Measurements from ENCODE around the gene RBPJL.

Gene RBPJL, protein sequence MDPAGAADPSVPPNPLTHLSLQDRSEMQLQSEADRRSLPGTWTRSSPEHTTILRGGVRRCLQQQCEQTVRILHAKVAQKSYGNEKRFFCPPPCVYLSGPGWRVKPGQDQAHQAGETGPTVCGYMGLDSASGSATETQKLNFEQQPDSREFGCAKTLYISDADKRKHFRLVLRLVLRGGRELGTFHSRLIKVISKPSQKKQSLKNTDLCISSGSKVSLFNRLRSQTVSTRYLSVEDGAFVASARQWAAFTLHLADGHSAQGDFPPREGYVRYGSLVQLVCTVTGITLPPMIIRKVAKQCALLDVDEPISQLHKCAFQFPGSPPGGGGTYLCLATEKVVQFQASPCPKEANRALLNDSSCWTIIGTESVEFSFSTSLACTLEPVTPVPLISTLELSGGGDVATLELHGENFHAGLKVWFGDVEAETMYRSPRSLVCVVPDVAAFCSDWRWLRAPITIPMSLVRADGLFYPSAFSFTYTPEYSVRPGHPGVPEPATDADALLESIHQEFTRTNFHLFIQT

DNA sequence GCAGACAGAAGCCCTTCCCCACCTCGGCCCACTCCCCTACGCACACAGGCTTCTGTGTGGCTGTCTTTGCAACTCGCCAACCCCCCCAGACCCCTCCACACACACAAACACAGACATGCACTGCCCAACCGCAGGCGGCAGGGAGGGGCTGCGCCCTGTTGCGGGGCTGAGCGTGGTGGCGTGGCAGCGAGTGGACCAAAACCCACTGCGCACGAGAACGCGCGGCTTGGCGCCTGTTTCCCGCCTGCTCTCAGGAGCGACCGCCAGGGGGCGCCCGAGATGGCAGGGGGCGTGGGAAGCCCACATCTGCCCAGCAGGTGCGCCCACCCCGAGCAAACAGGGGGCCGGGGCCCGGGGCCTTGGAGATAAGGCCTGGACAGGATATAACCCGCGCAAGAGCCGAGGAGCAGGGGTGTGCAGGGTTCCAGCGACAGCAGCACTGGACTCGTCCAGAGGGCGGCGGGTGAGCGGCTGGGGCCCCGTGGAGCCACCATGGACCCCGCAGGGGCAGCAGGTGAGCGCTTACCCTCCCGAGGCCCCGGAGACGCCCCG is at the start of gene RBPJL:
Gene RBPJL, plus strand, starts transcription at position 410 of the 552 bp plus-strand sequence. Its CDS starts 83 bp downstream, at position 493.
- peak; percentile 54 for DNase-seq

DNA sequence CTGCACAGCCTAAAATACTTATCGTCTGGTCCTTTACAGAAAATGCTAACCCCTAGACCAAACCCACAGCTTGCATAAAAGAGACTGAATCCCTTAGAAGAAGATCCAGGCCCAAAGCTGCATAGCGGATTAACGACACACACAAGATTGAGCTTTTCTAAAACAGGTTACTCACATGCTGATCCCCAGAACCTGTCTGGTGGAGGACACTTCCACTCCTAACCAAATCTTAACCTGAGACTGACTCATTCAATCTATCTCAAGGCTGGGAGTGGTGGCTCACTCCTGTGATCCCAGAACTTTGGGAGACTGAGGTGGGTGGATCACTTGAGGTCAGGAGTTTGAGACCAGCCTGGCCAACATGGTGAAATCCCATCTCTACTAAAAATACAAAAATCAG is 49.5 kb upstream of the RBPJL start:
- DNase-seq, result no peak

DNA sequence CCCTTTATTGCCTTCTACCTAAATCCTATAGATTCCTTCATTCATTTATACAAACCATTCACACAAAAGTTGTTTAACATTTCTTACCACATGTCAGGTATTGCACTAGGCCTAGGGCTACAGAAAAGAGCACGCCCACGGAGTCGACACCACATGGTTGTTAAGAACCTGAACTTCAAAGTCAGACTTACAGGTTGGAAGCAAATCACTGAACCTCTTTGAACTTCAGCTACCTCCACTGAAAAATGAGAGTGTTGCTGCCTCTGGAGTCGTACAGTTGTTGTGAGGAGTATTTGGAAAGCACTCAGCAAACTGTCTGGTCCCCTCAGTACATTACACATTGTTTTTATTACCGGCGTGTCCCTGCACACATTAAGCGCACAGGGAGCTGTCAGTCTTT is 48.9 kb upstream of the RBPJL start:
- no peak for DNase-seq

DNA sequence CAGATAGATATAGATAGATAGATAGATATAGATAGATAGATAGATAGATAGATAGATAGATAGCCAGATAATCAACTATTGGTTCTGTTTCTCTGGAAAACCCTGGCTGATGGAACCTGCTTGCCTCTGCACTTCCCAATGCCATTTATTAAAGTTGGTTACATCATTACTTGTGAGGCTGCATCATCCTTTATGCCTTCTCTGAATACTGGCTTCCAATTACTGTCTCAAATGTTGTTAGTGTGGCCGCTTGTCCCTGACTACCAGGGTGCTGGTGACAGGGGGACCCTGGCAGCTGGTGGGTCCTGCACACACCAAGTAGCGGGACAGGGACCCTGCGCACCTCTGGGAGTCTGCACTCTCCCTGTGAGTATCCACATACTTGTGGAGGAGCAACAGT is 48.4 kb upstream of the RBPJL start:
- DNase-seq, result no peak

DNA sequence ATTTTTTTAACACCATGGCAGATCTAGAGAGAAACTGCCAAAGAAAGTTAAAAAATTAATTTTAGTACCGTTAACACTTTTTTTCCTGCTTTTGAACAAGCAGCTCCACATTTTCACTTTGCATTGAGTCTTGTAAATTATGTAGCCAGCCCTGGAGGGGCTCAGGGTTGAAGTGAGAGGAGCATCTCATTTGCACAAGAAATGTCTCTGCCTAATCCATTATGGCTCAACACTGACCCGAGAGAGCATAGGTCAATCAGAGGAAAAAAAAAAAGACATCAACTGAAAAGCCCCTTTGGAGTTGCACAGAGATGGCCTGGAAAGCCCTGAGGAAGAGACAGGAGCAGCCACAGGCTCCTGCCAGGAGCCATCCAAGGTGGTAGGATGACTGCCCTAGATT is 48.0 kb upstream of the RBPJL start:
- DNase-seq, result no peak

DNA sequence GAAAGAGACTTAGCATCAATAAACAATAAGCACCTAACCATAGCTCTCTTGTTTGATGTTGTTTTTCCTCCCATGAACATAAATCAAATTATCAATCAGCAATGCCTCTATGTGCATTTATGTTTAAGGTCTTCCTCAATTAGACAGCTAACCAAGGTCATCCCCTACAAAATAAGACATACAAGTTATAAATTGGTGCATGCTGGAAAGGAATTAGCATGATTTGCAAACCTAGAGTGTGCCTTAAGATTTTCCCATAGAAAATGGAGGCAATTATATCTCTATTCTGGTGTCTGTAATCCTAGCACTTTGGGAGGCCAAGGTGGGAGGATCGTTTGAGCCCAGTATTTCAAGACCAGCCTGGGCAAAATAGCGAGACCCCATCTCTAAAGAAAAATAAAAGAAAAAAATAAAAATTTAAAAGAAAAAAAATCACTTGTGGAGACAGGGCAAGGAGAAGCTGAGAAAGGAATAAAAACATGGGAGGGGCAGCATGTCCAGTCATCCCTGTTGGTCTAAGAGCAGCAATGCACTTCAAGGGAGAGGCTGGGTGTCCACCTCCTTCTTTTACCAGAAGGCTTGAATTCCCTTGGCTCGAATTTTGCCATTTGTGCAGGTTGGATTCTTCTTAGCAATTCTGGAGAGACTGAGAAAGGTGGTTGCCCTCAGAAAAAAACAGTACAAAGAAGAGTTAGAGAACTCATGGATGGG is 42.9 kb upstream of the RBPJL start:
- no peak for DNase-seq

DNA sequence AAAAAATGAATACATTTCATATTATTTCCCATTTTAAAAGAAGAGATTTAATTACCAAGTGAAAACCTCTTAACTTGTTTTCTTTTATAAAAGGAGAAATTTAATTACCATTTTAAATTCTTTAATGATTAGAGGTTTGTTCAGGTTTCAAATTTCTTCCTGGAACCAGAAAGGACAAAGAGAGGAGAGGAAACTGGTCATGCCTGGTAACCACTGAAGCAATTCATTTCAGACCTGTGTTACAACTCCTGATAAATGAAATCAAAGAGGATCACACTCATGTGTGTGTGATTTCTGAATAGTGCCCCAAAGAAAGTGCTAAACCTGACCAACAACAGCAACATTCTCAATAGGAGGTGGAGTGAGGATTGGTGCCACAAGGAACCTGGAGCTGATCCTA is 39.7 kb upstream of the RBPJL start:
- no peak for DNase-seq

DNA sequence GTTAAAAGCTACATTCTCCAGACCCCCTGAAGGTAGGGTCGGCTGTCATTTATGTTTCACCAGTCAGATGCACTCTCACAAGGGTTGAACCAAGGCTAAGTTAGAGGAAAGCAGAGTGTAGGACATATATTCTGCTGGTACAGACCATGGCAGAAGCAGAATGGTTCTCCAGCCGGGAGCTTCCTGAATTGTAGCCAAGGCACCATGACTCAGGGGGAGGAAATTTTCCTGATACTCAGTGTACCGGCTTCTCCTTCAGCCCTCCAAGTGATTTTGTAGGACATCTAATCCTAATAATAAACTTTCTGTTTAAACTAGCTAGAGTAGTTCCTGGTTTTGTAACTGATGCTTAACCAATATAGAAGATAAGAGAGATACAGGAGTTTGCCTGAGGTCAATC is 38.1 kb upstream of the RBPJL start:
- DNase-seq, result no peak

DNA sequence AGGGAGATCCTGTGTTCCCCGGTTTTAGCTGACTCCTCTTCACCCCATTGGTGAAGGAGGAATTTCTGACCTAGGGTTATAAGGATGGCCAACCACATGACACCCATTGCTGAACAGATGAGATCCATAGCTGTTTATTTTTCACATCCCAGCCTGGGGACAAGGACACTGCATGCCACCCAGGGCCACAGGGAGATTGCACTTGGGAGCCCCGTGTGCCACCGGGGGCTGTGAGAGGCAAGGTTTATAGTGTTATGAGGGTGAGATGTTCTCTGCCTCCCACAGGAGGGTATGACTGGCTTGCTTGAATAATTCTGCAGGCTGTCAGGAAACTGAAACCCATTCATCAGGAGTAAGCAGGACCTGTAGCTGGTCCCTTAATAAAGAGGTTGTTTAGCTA is 37.6 kb upstream of the RBPJL start:
- no peak for DNase-seq

DNA sequence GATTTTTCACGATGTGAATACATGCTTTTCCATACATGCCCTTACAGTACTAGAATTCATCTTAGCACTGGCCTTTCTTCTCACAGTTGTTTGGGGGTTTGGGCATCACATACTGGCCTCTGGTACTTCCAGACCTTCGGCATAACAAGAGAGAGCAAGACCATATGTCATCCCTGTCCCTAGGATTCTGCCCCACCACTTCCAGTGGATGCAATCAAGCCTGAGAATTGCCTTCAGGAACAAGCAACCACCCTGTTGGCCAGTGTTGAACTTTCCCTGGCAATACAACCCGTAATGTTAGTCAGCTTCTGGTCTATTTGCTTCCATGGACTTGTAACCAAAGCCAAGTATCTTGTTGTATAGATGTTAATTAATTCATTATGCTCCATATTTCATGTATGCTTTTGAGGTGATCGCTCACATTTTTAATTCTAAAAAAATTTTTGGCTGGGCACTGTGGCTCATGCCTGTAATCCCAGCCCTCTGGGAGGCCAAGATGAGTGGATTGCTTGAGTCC is 36.8 kb upstream of the RBPJL start:
- DNase-seq, result no peak

DNA sequence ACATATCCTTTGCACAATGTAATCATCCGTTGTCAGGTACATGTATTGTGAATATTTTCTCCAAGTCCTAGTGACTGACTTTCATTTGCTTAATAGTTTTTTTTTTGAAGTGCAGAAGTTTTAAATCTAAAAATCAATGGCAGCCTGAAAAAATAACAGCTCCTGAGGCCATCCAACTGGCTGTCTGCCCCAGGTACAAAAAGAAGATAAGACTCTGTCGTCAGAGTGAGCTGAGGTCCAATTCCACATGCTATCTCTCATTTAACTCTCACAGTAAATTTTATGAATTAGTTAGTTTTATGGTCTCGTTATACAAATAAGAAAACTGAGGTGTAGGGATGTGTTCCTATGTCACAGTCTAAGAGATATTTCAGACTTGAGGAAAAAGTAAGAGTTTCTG is 31.3 kb upstream of the RBPJL start:
- no peak for DNase-seq

DNA sequence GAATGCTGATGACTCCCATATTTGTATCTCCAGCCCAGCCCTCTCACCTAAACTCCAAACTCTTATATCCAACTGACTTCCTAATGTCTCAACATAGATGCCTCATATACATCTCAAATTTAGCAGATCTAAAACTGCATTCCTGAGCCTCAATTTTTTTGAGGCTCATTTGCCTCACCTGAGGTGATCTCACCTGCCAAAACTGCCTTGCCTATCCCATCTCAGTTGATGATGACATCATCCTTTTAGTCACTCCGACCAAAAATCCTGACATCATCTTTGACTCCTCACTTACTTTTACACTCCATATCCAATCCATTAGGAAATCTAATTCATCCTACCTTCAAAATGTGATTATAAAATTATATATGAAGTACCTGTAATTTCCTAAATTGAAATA is 26.6 kb upstream of the RBPJL start:
- no peak for DNase-seq

DNA sequence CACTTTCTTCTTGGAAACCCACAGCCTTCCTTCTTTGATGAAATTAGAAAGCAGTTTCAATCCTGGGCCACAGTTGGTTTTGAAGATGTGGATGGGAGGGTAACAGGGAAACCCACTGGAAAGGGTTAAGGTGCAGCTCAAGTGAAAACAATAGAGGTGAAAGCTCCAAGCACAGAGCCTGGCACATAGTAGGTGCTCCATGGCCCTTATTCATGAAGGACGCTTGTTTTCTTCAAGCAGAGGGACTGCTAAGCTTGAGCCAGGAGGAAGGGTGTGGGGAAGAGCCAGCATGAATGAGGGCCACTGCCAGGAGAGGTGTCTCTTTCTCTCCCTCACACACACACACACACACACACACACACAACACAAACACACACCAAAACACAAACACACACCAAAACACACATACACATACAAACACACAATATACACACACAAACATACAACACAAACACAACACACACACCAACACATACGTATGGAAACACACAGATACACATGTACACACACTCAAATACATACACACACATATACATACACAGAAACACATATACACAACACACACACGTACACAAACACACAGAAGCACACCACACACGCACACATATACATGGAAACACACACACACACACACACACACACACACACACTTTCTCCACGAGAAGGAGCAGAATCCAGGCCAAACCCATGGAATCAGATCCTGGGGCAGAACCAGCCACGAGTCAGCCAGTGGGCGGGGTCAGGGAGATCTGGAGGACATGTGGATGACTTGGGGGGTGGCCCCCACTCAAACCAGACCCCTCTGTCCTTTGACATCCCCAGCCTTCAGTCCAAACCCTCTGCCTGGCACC is 23.7 kb upstream of the RBPJL start:
- DNase-seq, result no peak

DNA sequence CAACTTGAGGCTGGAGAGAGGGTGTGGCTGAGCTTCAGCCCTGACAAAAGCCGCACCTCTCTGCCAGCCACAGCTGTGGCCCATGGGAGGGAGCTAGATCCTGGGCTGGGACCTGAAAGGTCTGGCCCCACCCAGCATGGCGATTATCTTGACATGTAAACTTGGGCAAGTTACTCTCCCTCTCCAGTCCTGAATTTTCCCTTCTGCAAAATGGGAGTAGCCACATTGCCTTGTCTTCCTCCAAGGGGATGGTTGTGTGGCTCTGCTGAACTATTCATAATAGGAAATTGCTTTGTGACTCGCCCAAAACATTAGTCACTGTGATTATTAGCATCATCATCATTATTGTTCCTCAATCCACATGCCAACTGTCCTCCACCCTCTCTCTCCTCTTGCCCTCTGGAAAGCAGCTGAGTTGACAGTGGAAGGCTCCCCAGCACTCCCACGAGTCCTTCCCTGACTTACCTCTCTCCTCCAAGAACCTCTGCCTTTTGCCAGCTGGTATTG is 23.0 kb upstream of the RBPJL start:
- DNase-seq, result no peak

DNA sequence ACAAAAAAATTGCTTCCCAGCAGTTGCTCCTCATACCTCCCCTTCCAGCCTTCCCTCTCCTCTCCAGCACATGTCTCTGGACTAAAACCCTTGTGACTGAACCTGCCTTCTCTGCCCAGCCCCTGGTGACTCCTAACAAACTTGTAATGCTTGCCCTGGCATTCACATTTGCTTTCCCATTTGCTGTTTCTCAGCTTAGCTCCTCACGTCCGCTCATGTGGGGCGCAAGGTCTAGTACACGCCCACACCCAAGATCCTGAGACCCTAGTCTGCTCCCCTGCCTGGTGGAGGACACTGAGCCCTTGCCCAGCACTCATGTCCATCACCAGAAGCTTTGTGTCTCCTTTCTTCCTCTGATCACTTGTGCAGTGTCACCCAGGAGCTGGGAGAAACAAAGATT is 18.3 kb upstream of the RBPJL start:
- no peak for DNase-seq

DNA sequence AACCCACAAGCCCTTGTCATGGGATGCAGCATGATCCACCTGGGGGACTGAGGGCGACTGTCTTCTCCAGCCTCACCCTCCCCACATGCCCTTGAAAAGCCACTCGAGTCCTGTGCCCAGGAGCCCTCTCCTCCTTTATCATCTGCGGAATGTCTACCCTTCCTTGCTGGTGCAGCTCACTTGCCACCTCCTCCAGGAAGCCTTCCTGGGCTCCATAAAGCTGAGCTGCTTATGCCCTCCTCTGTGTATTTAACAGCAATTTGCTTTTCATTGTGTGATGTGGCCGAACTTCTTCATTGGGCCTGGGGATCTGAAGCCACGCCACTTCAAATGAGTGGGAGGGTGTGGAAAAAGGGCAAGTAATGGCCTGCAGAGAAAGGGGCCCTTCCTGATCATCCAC is 17.8 kb upstream of the RBPJL start:
- DNase-seq, result no peak

DNA sequence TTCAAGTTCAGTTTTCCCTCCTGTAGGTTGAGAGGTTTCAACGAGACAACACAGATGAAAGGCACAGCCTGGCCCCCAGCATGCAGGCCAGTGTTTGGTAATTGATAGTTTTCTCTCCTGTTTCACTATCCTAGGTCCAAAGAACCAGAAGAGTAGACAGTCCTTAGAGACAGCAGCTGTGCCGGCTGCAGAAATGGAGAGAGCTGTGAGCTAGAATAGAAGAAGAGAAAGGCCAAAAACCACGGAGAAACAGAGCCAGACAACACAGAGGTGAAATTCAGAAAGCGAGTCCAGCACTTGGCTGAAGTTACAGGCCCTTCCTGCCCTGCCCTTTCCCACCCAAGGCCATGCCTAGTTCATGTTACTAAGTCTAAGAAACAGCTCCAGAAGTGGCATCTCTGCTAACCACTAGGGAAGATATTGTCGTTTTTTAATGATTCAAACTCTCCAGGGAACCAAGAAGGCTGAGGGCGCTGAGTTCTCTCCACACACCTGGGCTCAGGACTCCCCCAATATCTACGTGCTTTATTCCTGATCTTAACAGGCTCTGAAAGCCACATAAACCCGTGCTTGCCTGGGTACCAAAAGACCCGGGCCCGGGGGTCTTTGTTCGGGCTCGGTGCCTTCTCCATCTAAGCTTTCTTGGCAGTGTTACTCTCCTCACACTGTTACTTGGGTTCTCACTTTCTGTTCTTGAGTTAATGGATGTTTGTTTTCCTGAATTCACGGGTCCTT is 16.5 kb upstream of the RBPJL start:
- DNase-seq, result no peak

DNA sequence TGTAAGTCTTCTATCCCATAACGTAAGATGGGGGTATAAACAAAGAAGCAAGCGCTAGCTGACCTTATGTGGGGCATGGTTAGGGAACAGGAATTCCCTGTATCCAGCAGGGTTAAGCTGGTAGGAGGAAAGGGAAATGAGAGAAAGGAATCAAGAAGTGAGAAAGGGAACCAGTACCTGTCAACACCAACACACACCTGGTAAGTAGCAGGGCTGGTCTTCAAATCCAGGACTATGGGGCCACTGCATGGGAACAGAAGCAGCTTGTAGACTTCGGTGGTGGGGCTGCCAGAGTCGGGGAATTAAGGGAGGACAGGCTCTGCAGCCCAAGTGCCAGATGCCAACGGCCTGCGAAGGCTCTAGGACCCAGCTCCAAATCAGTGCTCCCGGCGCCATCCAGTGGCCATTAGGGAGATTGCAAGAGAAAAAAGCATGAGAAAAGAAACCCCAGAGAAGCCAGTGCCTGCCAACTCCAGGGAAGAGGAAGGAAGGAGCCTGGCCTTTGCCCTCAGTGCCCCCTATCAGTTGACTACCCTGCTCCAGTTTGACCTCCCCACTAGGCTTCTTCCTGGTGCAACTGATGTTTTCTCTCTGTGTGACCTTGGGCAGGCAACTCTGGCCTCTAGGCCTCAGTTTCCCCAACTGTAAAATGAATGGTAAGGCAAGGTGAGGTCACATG is 15.8 kb upstream of the RBPJL start:
- DNase-seq, result peak; percentile 62

DNA sequence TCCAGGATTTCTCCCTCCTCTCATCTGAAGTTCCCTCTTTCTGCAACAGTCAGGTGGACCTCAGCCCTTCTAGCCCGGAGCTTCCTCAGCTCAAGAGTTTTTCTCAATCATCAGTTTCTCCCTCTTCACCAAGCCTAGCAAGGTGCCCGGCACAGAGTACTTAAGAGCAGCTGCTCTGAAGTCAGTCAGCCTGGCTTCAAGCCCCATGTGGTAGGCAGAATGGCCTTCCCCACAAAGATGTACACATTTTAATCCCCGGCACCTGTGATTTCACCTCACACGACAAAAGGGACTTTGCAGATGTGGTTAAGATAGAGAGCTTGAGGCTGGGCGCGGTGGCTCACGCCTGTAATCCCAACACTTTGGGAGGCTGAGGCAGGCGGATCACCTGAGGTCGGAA is 15.1 kb upstream of the RBPJL start:
- no peak for DNase-seq

DNA sequence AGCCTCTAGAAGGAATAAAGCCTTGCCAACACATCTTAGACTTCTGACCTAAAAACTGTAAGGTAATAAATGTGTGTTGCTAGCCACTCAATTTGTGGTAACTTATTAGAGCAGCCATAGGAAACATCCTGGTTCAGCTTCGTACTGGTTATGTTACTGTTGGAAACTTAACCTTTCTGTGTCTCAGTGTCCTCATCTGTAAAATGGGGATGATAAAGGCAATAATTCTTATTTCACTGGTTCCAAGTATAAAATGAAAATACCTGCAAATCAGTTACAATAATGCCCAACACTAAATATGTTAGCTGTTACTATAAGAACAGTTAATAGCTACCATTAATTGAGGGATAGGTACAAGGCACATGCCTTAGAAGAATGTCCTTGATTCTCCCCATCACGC is 14.3 kb upstream of the RBPJL start:
- DNase-seq, result no peak
